ENCODE data around the gene FOXE1.
A peak's percentile ranks its signal among the peaks of the same experiment; 100 is the strongest.

The FOXE1 gene

GRCh38 chr9:97904725-97905124 lies 51.7 kb downstream of the FOXE1 start:
- H3K36me3 ChIP-seq (ENCODE audit: insufficient read depth, low read length): no peaks in the 10 kb centered on the region; the same call in 1 of the 2 replicates
- H3K4me2 ChIP-seq (ENCODE audit: low read depth, low read length, poor library complexity, severe bottlenecking): peak overlapping the region; percentile 41

DNA sequence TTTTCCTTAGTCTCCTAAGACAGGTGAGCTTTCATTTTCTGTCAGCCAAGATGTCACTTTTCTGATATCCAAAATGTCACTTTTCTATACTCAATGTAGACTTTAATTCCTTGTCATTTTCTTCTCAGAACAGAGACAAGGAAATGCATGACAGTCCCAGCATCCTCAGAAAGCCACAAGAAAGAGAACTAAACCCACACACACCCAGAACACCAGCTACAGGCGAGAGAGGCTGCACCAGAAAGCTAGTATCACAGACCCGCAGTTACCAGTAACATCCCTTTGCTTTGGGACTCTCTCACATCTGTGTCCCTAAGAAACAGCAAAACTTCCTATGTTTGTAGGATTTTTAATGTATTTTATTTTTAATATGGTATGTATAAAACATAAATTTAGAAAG lies 52.2 kb downstream of the FOXE1 start:
- Histone ChIP-seq H3K36me3 (ENCODE audit: insufficient read depth, low read length) (peaks cover 4% of the 10 kb centered on the region; the same call in 1 of the 2 replicates), H3K27me3 (ENCODE audit: insufficient read depth, low read length, poor library complexity, severe bottlenecking) (no peaks in the 10 kb centered on the region), H3K9me2 (replicated peaks; ENCODE audit: low read depth, low read length) (no peaks in the 10 kb centered on the region), H3K79me2 (ENCODE audit: insufficient read depth, low read length) (peaks cover 4% of the 10 kb centered on the region; the same call in 1 of the 2 replicates), H3K9me3 (ENCODE audit: insufficient read depth, low read depth, low read length) (no peaks in the 10 kb centered on the region), H3K4me2 (ENCODE audit: low read depth, low read length, poor library complexity, severe bottlenecking) (peak overlapping the region; percentile 41), H3K4me1 (ENCODE audit: insufficient read depth, low read length, poor library complexity, severe bottlenecking) (peaks cover 31% of the 10 kb centered on the region), H2AFZ (ENCODE audit: low read length) (no peak overlapping the region), H3K4me3 (ENCODE audit: low read length, poor library complexity, severe bottlenecking) (no peak overlapping the region), H3K9ac (ENCODE audit: low read depth, low read length, poor library complexity, severe bottlenecking) (no peak overlapping the region), H3F3A (ENCODE audit: low read depth) (no peaks in the 10 kb centered on the region), H4K20me1 (ENCODE audit: insufficient read depth, low read length, poor library complexity, severe bottlenecking) (no peaks in the 10 kb centered on the region)
- TF ChIP-seq, protein P1, sequence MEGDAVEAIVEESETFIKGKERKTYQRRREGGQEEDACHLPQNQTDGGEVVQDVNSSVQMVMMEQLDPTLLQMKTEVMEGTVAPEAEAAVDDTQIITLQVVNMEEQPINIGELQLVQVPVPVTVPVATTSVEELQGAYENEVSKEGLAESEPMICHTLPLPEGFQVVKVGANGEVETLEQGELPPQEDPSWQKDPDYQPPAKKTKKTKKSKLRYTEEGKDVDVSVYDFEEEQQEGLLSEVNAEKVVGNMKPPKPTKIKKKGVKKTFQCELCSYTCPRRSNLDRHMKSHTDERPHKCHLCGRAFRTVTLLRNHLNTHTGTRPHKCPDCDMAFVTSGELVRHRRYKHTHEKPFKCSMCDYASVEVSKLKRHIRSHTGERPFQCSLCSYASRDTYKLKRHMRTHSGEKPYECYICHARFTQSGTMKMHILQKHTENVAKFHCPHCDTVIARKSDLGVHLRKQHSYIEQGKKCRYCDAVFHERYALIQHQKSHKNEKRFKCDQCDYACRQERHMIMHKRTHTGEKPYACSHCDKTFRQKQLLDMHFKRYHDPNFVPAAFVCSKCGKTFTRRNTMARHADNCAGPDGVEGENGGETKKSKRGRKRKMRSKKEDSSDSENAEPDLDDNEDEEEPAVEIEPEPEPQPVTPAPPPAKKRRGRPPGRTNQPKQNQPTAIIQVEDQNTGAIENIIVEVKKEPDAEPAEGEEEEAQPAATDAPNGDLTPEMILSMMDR (conservative IDR thresholded peaks at IDR 0.05; ENCODE audit: low read length): no peak
- no peak for TF ChIP-seq EZH2phosphoT487 (IDR thresholded peaks at IDR 0.05; ENCODE audit: borderline replicate concordance)

More at GRCh38 chr9:97904725-97905124, 51.7 kb downstream of the FOXE1 start:
- TF ChIP-seq EZH2phosphoT487 (IDR thresholded peaks at IDR 0.05; ENCODE audit: borderline replicate concordance): no peak
- TF ChIP-seq, protein P1 (conservative IDR thresholded peaks at IDR 0.05; ENCODE audit: low read length): no peak
- H3K27me3 ChIP-seq (ENCODE audit: insufficient read depth, low read length, poor library complexity, severe bottlenecking): no peaks in the 10 kb centered on the region
- peaks cover 4% of the 10 kb centered on the region; the same call in 1 of the 2 replicates for H3K79me2 ChIP-seq (ENCODE audit: insufficient read depth, low read length)
- no peak overlapping the region for H2AFZ ChIP-seq (ENCODE audit: low read length)
- H3F3A ChIP-seq (ENCODE audit: low read depth): no peaks in the 10 kb centered on the region
- H3K4me3 ChIP-seq (ENCODE audit: low read length, poor library complexity, severe bottlenecking): no peak overlapping the region
- H3K9ac ChIP-seq (ENCODE audit: low read depth, low read length, poor library complexity, severe bottlenecking): no peak overlapping the region
- H3K9me3 ChIP-seq (ENCODE audit: insufficient read depth, low read depth, low read length): no peaks in the 10 kb centered on the region
- H3K9me2 ChIP-seq (replicated peaks; ENCODE audit: low read depth, low read length): no peaks in the 10 kb centered on the region
- H4K20me1 ChIP-seq (ENCODE audit: insufficient read depth, low read length, poor library complexity, severe bottlenecking): no peaks in the 10 kb centered on the region
- peaks cover 31% of the 10 kb centered on the region for H3K4me1 ChIP-seq (ENCODE audit: insufficient read depth, low read length, poor library complexity, severe bottlenecking)
